ENCODE results near the gene ZNF135. TPM values are rescaled to one million over a fixed set of nuclear protein-coding genes. Genes with fewer than 3 reads are reported as not detected.
A peak's percentile ranks its signal among the peaks of the same experiment; 100 is the strongest.

The ZNF135 gene
- total RNA-seq = 3.6 TPM
- long read RNA-seq, partial matches to known transcripts = 3 of 5 reads
- long read RNA-seq, other reads (novel, unspliced or antisense) = 2 of 5 reads

- intact Hi-C loops (cut with DNase I) = no loop called here
- ATAC-seq (peak; percentile 89 to 96), DNase-seq (peak; percentile 83)
- Histone ChIP-seq H3K27me3 (ENCODE audit: low read depth) (no peaks in the 10 kb centered on the region), H3K4me3 (peak within 1 kb of the TSS; percentile 65), H3K27ac (peak within 1 kb of the TSS; percentile 87), H3K4me1 (no peaks in the 10 kb centered on the region), H3K9me3 (peaks cover 11% of the 10 kb centered on the region), H3K36me3 (no peaks in the 10 kb centered on the region)
- no peak for TF ChIP-seq CTCF (IDR thresholded peaks at IDR 0.05)
These were observed at the start of gene ZNF135 for GRCh38 chr19:58059003-58059670. Gene ZNF135, plus strand, starts transcription at chr19:58059282. Its CDS starts 721 bp downstream, at chr19:58060003.

GRCh38 chr19:58009301-58009665 lies 49.8 kb upstream of the ZNF135 start:
- no peak for TF ChIP-seq CTCF (IDR thresholded peaks at IDR 0.05)
- no peak for ATAC-seq
- Histone ChIP-seq H3K27me3 (ENCODE audit: low read depth) (no peaks in the 10 kb centered on the region), H3K4me3 (peak overlapping the region; percentile 30), H3K36me3 (peaks cover 10% of the 10 kb centered on the region), H3K9me3 (peaks cover 90% of the 10 kb centered on the region), H3K4me1 (no peaks in the 10 kb centered on the region), H3K27ac (no peak overlapping the region)
- intact Hi-C loops (cut with DNase I) = no loop called here
- no peak for DNase-seq

- TF ChIP-seq CTCF (IDR thresholded peaks at IDR 0.05) = no peak
These were observed 49.3 kb upstream of the ZNF135 start for GRCh38 chr19:58009666-58010301.

GRCh38 chr19:58010507-58010906 lies 48.6 kb upstream of the ZNF135 start:
- H3K27me3 ChIP-seq (ENCODE audit: low read depth) = no peaks in the 10 kb centered on the region
- peaks cover 78% of the 10 kb centered on the region for H3K9me3 ChIP-seq
- ATAC-seq = no peak
- DNase-seq = no peak
- intact Hi-C loops (cut with DNase I) = no loop called here
- peaks cover 10% of the 10 kb centered on the region for H3K36me3 ChIP-seq
- H3K4me3 ChIP-seq = no peak overlapping the region
- no peaks in the 10 kb centered on the region for H3K4me1 ChIP-seq
- H3K27ac ChIP-seq = no peak overlapping the region
- no peak for TF ChIP-seq CTCF (IDR thresholded peaks at IDR 0.05)

More at GRCh38 chr19:58009666-58010301, 49.3 kb upstream of the ZNF135 start:
- DNase-seq (peak; percentile 66), ATAC-seq (peak; percentile 77 to 82)
- Histone ChIP-seq H3K27me3 (ENCODE audit: low read depth) (no peaks in the 10 kb centered on the region), H3K27ac (no peak overlapping the region), H3K4me1 (no peaks in the 10 kb centered on the region), H3K4me3 (peak overlapping the region; percentile 30), H3K9me3 (peaks cover 85% of the 10 kb centered on the region), H3K36me3 (peaks cover 10% of the 10 kb centered on the region)
- intact Hi-C loops (cut with DNase I) = no loop called here

GRCh38 chr19:58014141-58014540 lies 44.9 kb upstream of the ZNF135 start:
- no peak for ATAC-seq
- intact Hi-C loops (cut with DNase I) = no loop called here
- no peak overlapping the region for H3K27ac ChIP-seq
- peaks cover 42% of the 10 kb centered on the region for H3K9me3 ChIP-seq
- DNase-seq = no peak
- H3K27me3 ChIP-seq (ENCODE audit: low read depth) = no peaks in the 10 kb centered on the region
- no peak overlapping the region for H3K4me3 ChIP-seq
- no peaks in the 10 kb centered on the region for H3K4me1 ChIP-seq
- TF ChIP-seq CTCF (IDR thresholded peaks at IDR 0.05) = no peak
- H3K36me3 ChIP-seq = no peaks in the 10 kb centered on the region
